HG02571 (cell line): ENCODE data around the gene VPS39.
"Not testable (repeated sequence)": the region's sequence is repeated elsewhere in the genome, so short reads cannot be mapped to it uniquely, and the experiment has no call there.

Experiments
- ATAC-seq: cut with Tn5 transposase; IDR thresholded peaks from one replicate; pipeline ENCODE4 v1.9.1; 2021; ENCODE audit warnings: mild to moderate bottlenecking, moderate library complexity; ENCODE audit not compliant: unreplicated experiment

The VPS39 gene, protein sequence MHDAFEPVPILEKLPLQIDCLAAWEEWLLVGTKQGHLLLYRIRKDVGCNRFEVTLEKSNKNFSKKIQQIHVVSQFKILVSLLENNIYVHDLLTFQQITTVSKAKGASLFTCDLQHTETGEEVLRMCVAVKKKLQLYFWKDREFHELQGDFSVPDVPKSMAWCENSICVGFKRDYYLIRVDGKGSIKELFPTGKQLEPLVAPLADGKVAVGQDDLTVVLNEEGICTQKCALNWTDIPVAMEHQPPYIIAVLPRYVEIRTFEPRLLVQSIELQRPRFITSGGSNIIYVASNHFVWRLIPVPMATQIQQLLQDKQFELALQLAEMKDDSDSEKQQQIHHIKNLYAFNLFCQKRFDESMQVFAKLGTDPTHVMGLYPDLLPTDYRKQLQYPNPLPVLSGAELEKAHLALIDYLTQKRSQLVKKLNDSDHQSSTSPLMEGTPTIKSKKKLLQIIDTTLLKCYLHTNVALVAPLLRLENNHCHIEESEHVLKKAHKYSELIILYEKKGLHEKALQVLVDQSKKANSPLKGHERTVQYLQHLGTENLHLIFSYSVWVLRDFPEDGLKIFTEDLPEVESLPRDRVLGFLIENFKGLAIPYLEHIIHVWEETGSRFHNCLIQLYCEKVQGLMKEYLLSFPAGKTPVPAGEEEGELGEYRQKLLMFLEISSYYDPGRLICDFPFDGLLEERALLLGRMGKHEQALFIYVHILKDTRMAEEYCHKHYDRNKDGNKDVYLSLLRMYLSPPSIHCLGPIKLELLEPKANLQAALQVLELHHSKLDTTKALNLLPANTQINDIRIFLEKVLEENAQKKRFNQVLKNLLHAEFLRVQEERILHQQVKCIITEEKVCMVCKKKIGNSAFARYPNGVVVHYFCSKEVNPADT

DNA sequence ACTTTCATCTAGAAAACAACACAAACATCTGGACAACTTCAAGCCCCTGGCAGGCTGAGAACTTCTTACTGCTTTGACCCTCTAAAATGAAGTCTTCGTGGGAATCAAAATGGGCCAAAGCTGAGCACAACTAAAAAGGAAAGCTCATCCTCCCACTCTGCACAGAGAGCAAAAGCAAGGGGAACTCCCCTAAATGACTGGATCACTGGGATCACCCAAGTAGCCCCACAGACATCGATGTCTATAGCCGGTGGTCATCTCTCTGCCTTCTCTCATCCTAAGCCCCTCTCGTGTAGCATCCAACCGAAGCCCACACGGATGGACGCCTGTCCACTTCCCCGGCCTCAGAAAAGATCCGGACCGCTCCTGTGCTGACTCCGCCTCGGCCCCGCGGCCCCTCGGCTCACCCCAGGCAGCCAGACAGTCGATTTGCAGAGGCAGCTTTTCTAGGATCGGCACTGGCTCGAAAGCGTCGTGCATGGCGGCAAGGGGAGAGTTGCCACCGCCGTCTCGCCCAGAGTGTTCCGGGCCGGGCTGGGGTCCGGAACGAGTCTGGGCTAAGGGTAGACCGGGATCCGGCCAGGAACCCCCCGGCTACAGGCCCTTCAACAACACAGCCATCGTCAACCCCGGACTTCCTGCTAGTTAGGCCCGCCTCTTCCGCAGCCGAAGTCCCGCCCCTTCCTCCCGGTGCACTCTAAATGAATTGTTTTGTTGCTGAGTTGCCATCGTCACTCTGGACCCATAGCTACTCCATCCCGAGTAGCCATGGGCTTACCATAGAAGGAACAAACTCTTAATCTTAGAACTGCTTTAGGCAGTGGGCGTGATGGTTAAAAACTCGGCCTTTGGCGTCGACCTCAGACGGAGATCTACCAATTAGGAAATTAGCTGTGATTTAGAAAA, at the start of gene VPS39:
TSS of gene VPS39 (minus strand) at position 631 of the 906 bp plus-strand sequence. CDS start at position 480, 151 bp downstream.
- peak; percentile 87 for ATAC-seq

GRCh38 chr15:42253300-42253699, 45.2 kb upstream of the VPS39 start:
- no peak for ATAC-seq

- no peak for ATAC-seq
Observed at GRCh38 chr15:42240823-42241222, 32.7 kb upstream of the VPS39 start.

GRCh38 chr15:42239528-42240182, 31.6 kb upstream of the VPS39 start:
- ATAC-seq, result no peak

DNA sequence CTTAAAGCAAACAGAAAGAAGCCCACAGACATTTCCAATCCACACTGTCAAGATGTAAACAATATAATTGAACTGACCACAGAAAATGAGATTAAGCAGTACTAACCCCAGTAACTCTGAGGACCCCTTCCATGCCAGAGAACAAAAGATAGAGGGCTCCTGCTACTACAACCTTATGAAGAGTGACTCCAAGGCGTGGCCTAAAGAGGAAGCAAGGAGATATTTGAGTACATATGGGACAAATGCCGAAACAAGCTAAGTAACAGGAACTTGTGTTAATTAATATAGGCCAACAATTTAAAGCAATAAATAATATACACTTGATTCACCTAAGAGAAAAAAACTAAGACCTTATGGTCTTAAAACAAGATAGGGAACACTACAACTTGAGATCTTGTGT, 25.0 kb upstream of the VPS39 start:
- no peak for ATAC-seq

DNA sequence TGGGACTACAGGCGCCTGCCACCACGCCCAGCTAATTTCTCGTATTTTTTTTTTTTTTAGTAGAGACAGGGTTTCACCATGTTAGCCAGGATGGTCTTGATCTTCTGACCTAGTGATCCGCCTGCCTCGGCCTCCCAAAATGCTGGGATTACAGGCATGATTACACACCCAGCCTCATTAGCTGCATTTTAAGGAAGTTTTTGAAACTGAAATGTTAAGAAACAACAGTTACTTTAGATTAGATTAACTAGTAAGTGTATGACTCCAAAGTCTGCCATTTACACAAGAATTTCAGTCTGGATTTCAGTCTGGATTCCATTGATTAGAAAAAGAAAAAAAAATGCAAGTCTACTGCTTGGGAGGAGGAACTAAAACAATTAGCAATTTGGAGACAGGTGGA, 24.5 kb upstream of the VPS39 start:
- no peak for ATAC-seq

- ATAC-seq, result no peak
Observed at GRCh38 chr15:42231088-42231487, 23.0 kb upstream of the VPS39 start.

GRCh38 chr15:42228981-42229380, 20.9 kb upstream of the VPS39 start:
- not testable (repeated sequence) for ATAC-seq

DNA sequence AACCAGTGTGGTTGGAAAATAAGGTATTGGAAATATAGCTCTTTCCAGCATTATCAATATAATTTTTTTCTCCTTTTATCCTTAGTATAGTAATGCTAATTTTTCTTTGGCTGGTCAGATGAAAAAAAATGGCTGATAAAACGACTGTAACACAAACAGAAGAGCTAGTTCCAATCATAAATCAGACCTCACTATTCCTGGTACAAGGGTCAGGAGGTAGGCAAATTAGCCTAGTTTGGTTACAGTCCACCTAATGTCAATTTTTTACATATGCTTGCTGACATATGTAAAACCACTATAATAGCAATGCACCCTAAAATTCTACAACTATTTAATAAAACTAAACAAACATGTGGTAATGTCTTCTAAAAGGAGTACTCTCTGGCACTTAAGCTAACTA, 19.9 kb upstream of the VPS39 start:
- ATAC-seq, result no peak

DNA sequence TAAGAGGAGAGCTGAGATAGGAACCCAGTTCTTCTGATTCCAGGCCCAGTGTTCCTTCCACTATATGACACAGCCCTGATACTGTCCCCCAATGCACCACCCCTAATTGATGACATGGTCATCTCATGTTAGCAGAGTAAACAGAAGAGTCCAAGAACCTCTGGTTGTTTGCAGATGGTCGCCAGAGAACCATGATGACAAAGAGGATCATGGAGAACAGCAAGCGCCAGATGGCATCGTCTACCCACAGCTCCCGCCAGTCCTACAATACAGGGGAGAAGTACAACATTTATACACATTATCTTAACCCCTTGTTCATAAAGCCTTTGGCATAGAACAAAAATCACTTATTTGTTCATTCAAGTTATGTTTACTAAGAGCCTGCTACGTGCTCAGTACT, 18.5 kb upstream of the VPS39 start:
- no peak for ATAC-seq

DNA sequence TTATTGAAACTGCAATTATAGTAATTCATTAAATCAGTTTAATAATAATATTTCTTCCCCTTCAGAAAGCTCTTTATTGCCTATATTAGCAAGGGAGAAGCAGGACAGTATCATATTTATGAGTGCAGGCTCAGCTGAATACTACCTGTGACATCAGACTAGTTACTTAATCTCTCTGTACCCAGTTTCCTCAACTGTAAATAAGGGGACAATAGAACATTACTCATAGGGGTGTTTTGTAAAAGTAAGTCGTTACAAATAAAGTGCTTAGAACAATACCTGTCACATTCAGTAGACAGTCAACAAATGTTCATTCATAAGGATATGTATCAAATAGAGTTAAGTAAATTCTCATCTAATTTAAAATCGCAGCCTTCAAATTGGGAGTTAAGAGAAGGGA, 12.1 kb upstream of the VPS39 start:
- ATAC-seq, result no peak

- no peak for ATAC-seq
Observed at GRCh38 chr15:42218953-42219592, 11.0 kb upstream of the VPS39 start.

- no peak for ATAC-seq
Observed at GRCh38 chr15:42217568-42217967, 9.5 kb upstream of the VPS39 start.

GRCh38 chr15:42215913-42216829, 8.1 kb upstream of the VPS39 start:
- ATAC-seq, result no peak

- ATAC-seq, result no peak
Observed at GRCh38 chr15:42214600-42214999, 6.5 kb upstream of the VPS39 start.

- no peak for ATAC-seq
Observed at GRCh38 chr15:42213511-42213910, 5.4 kb upstream of the VPS39 start.

GRCh38 chr15:42210696-42211095, 2.6 kb upstream of the VPS39 start:
- ATAC-seq, result no peak

- ATAC-seq, result no peak
Observed at GRCh38 chr15:42206406-42206805, 1.7 kb downstream of the VPS39 start.

GRCh38 chr15:42203891-42204290, 4.2 kb downstream of the VPS39 start:
- no peak for ATAC-seq
